Glomerular visceral epithelial cell (primary cell): Measurements from ENCODE around the gene AUTS2.

ENCODE experiments used
- DNase-seq: peaks from one replicate; pipeline ENCODE4 v3.0.0-alpha.2; 2016; ENCODE audit errors: extremely low spot score

The AUTS2 gene

DNA sequence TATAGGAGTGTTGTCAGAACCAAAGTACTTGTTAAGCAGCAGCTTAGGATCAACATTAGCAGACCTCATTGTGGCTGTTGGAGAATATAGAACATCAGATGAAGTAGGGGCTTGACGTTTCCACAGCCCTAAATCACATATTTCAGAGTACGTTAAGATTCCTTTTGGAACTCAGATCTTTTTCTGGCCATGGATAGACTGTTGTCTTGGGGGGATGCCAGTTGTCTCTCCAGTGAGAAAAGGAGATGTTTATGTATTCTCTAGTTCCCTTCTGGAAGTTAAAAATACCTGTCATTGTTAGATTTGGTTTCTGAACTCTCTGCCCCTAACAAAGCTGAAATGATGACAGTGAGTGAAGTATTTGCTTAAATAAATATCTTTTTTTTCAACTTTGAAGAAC is 191.3 kb downstream of the AUTS2 start:
- no peak for DNase-seq

DNA sequence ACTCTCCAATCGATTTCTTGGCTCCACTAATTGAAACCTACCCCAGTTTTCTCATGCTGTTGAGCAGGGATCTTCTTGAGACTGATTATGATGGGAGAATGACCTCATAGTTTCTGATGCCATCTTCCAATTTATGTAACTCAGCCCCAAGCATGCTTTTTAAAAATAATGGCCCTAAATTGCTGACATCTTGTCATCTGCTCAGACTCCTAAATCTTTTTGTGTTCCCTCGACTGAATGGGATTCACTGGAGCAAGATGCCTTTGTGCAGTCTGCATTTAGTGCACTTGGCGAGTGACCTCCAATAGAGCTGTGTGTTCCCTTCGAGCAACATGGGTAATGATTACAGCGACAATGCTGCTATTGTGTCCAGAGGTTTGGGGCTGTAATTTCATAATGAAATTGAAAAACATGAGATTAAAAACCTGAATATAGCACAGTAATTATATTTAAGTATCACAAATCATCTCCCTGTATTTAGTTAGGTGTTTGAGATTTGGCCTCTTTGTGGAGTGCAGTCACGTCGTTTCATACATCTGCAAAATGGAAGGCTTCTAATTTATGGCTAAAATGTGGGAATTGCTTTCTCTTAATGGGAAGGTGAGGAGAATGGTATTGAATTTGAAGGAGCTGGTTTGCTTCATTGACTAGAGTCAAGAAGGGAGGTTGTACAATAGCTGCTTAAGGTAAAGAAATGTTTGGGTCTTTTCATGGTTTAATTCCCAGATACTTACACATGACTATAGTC is 192.9 kb downstream of the AUTS2 start:
- DNase-seq: no peak

DNA sequence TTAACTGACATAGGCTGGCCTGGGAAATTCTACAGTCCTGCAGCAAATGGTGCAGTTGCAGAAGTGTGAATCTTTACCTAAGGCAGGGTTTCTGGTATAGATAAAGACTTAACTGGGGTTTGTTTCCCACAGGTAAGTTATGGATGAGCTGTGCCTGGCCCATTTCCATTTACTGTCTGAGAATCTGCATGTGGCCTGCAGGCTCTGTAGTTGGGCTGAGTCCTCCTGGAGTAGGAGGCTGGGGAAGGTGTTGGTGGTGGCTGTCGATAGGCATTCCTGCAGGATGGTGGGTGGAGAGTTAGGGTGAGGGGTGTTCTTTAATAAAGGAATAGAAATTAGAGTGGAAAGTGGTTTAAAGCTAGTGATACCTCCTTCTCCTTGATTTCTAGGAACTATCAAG is 193.5 kb downstream of the AUTS2 start:
- no peak for DNase-seq

DNA sequence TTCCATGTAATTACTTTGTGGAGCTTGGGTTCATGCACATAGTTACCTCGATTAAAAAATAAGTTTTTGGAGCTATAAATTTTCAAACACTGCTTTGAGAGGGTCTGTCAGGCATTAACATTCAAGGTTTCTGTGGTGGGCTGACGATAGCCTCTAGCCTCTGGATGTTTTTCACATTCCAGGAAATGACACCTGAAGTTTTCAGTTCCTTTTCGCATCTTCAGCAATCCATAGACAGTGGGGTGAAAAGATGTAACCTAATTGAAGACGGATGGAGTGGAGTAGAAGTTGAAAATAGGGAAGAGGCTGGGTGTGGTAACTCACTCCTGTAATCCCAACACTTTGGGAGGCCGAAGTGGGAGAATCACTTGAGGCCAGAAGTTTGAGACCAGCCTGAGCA is 197.7 kb downstream of the AUTS2 start:
- DNase-seq: no peak

DNA sequence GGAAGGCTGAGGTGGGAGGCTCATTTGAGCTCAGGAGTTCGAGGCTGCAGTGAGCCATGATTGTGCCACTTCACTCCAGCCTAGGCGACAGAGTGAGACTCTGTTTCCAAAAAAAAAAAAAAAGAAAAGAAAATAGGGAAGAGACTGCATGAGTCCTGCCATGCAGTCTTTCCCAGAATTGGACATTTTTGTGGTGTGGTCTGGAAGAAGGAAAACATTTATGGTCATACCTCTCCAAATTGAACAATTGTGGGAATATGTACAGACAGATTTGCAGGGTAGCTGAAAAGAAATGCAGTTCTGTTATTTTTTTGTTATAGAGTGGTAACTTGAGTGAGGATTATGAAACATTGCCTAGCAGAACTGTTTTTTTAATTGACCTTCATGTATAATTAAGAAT is 198.1 kb downstream of the AUTS2 start:
- no peak for DNase-seq

DNA sequence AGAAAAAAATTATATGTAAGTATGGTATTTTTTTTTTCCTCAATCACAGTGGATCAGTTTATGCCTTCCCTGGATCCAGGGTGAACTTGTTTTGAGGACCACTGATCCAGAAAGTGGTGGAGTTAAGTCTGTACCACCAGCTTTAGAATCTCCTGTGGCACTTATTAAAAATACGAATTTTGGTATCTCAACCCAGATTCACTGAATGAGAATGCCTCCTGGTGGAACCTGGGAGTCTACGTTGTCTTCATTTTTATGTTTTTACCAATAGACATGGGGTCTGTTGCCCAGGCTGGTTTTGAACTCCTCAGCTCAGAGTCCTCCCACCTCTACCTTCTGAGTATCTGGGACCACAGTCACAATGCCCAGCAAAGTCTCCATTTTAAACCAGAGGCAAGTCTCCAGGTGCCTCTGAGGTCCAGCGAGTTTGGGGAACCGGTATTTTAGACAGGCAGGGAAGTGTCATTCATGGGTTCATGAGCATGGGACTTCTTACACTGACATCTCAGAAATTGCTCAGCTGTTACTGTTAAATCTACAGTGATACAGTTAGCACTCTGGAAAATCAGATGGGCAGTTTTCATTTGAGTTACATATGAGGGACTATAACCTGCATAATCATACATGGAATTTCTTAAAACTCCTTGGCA is 200.9 kb downstream of the AUTS2 start:
- DNase-seq: no peak

DNA sequence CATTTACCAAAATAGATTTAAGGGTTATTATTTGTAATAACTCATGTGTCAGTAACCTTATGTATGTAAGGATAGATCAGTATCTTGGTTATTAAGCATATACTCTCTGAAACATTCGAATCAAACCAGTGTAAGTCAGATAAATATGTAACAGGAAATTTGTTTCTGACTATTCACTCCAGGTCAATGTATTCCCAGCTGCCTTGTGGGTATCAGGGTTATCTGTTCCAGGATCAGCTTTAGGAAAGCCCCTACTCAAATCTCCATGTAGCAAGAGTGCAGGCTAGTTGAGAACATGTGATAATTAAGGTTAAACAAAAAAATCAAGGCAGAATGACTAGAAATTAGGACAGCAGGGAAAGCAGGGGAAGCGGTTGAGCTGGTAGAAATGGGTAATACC is 201.7 kb downstream of the AUTS2 start:
- no peak for DNase-seq

DNA sequence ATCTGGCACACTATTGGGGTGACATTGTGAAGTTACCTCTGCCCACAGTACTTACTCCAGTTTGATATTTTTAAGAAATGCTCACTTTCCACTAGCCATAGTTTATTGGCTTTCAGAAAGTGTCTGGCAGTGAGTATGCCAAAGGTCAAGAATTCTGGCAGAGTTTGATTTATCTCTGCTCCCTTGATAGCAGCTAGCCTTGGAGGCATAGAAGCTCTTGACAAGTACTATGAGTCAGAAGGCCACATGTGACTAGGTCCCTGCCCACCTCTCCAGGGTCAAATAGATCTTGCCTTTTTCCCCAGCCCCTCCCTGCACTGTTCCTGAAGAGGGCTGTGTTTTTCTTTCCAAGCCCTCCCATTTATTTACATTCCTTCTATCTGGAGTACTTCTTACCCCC is 202.2 kb downstream of the AUTS2 start:
- no peak for DNase-seq

DNA sequence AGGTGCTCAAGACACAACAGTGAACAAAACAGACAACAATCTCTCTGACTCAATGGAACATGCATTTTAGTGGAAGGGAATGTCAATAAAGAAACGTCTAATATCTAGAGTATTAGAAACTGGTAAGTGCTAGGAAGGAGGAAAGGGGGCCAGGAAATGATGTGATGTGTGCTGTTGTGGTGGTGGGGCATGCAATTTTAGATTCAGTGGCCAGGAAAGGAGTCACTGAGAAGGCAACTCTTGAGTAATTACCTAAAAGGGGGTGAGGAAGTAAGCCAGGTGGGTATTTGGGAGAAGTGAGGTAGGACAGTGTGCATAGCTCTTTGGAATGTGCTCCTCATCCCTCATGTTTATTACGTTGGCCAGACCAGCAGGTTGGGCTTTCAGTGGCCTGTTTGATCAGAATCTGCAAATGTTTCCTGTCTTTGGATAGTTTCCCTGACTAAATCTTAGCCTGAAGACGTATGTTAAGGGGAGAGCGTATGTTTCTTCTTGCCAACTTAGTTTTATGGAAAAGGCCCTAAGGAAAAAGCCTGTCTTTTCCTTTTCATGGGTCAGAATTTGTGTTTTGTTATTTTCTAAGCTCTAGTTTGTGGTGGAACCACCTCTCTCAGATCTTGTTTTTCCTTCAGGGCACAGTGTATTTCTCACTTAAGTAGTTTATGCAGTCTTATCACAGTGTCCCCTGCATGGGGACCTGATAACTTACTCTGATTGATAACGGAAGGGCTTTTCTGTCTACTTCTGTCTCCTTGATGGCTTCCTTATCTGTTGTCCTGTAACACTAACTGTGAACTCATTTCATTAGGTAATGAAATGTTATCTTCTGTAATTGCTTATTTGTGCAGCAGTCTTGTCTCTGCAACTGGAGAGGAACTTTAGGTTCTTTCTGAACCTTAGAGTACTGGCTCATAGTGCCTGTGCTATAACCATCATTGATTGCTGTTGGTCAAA is 203.7 kb downstream of the AUTS2 start:
- no peak for DNase-seq

DNA sequence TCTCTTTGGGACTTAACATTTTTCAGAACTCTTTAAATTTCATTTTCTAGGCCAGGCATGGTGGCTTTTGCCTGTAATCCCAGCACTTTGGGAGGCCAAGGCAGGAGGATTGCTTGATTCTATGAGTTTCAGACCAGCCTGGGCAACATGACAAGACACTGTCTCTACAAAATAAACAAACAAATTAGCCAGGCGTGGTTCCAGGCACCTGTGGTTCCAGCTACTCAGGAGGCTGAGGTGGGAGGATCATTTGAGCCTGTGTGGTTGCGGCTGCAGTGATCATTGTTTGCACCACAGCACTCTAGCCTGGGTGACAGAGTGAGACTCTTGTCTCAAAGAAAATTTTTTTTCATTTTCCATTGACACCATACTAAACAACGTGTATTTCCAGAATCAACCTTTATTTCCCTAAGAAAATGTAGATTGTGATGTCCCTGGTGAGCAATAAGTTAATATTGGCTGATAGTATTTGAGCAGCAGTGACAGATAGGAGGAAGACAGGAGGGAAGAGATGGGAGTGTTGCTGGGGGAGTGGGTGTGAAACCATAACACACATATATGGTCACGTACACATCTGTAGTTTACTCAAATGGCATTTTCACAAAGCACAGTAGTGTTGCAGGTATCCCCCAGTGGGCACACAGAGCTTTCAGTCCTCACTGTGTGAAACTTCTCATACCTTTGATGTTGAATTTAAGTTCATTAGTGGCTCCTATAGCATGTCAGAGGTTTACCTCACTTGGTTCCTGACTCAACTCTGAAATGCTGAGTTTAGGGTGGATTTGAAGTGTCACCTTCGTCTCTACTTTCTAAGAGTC is 205.6 kb downstream of the AUTS2 start:
- DNase-seq: no peak

DNA sequence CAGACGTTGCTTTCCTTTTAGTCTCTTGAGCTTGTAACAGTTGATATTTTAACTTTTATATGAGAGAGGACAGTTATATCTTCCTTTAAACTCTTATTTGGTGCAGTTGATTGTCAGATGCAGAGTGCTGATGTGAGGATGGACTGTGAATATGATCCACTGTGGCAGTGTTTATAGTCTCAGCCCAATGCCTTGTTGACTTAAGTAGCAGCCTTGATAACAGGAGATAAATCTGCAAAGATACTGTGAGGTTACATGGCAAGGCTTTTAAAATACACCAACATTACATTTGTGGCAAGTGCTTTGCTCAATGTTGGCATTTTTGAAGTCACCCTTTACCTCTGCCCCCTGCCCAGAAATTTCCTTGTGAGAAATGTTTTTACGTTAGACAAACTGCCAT is 206.7 kb downstream of the AUTS2 start:
- no peak for DNase-seq

DNA sequence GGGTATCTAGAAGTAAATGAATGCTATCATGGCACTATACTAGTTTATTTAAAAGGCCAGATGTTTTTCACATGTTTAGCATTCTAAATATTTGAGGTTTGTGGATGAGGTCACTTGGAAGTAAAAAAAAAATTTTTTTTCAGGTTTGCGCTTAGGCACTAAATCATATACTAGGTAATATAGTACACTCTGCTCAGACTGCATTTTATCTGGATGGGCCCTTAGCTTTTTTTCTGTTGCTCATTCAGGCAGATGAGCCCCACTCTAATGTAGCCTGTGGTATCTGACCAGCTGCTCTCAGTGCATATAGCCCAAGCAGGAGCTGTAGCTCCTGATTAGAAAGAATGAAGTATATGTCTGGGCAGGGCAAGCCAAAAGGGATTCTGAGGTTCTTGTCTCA is 210.1 kb downstream of the AUTS2 start:
- DNase-seq: no peak

DNA sequence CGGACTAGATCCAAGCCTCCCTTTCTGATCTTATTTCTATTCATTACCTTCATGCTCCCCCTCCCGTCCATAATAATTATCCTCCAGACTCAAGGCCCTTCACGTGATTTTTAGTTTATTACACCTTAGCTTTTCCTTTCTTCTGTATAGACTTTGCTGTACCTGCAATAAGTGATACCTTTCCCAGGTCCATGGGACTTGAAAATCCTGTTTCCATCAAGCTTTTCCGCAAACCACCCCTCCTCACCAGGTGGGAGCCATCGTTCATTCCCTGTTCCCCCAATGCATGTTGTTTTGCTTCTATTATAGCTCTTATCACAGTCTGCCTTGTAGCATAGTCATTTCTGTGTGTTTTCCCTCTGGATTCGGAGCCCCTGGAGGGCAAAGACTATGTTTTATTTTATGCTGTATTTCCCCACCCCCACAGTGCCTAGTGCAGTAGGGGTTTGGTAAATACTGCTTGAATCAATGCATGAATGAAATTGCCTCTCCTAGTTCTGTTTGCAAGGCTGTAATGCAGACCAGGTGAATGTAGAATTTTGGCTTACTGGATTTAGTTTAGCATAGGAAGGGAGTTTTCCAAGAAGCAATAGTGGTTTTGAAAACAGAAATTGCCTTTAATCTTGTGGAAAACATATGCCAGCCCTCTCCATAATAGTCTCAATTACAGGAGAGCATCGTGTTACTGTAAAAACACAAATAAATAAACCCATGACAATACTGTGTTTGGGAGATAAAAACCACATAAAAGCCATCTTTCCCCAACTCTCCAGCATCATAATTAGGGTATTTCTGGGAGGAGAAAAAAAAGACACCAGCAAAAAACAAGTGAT is 213.4 kb downstream of the AUTS2 start:
- no peak for DNase-seq

DNA sequence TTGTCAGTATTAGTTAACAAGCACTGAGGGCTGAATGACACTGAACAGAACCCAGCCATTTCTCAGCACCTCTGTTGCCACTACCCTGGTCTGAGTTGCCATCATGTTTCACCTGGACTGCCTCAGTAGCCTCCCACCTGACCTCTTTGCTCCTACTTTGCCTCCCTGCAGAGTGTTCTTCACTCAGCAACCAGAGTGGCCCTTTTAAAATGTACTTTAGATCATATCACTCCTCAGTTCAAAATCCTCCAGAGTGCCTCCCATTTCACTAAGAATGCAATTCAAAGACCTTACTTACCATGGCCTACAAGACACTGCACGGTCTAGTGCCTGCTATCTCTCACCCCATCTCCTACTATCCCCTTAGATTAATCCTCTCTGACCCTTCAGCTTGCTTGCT is 214.5 kb downstream of the AUTS2 start:
- no peak for DNase-seq

DNA sequence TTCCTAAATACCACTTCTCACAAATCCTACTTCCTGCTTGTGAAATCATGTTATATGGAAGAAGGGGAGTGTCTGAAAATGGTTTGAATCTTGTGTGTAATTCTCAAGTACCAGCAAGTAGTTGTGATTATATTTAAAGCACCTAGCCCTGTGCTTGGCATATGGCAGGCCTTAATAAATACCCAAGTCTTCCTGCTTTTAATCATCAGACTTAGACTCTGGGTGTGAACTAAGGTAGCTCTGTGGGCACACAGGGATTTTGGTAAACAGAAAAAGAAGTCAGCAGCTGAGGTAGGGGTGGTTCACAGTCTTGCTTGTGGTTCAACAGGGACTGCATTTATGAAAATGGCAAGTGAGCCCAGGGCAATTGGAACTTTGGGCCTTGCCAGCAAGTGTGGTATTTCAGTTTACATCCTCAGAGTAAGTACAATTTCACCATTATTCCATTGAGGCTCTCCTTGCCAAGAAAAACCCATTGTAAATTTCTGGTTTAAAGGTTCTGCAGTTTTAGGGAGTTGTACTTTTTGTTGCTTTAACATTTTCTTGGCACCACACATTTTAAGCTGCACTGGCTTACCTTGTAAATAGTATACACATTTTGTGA is 215.5 kb downstream of the AUTS2 start:
- no peak for DNase-seq

DNA sequence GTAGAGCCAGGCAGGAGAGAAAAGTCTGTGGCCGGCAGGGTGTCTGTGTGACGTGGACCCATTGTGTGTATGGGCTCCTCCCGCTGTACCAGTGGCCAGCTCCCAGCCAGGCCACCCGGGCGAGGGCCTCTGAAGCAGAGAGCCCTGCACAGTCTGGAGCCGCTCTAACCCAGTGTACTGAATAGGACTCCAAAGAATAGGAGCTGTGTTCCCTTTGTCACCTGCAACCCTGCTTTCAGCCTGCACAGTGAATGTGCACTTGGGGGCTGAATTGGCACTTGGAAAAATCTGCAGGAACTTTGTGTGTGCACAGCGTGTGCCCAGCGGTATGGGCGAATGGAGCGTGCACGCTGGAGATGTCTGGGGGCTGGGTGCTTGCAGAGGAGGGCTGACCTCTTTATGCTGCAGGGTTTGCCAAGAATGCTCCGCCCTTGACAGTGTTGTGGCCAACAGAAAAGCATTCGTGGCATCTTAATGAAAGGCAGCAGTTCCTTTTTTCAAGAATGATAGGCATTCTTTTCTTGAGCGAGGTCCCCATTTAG is 216.2 kb downstream of the AUTS2 start:
- DNase-seq: no peak

DNA sequence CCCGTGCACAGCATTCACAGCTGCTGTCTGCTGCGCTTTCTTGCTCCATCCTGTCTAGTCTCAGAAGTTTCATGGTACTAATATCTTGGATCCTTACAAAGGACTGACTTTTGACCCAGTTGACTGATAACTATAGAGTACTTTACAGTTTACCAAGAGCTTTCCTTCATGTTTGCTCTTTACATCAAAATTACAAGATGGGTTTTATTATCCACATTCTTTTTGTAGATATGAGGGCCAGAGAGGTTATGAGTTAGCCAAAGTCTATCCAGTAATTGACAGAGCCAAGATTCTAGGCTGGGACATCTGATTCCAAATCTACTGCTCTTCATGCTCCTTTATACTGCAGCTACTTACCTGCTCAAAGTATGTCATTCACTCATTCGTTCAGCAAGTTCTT is 218.2 kb downstream of the AUTS2 start:
- no peak for DNase-seq

DNA sequence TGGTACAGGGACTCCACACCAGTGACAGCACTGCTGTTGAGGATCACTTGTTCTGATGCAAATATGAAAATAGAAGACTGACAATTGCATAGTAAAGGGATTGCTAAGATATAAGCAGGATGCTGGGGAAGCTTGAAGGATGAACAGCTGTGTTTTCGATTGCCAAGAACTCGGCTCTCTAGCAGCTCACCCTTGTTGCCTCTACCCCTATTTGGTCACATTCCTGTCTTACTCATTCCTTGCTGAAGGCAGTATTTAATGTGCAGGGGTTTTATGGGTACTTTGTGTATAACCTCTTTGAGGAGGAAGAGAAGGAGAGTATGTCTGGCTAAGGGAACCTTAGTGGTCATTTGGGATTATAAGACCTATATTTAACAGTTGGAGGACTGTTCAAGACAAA is 218.8 kb downstream of the AUTS2 start:
- DNase-seq: no peak

DNA sequence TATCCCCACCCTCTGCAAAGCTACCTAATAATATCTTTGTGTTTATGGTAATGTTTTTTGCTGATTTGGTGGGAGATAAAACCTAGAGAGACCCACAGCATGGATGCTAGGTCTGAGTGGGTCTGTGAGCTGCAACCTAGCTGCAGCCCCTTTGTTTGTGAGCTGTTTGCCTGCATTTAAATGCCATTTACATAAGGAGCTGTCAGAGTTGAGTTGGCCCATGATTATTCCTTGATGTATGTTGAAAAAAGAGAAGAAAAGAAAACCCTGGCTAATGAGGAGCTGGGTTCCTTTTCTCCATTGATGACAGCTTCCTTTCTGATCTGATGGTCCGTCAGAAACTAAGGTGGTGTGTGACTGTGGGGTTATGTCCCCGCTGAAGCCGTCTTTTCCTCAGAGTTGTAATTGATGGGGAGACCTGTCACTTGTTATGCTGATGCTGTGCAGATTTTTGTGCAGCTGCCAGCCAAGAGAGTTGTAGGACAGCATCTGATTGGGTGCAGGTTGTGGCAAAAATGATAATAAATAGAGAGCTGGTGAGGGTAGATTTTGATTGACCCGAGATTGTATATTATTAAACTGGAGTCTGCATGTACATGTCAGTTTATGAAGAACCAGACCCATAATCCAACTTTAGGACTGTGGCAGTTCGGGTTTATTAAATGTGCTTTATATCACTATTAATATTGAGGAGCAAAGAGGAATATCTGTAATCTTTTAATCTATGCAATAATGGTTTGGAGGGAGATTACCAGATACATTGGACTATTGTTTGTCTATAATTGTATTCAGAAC is 219.8 kb downstream of the AUTS2 start:
- DNase-seq: no peak
